Neural cell (in vitro differentiated cells): ENCODE data around the gene PHLDB2. TPM values are rescaled to one million over a fixed set of nuclear protein-coding genes. Genes with fewer than 3 reads are reported as not detected.

Experiments
- H2AFZ ChIP-seq: fragments of 200-600, 300-800 bp; sonication (generic), shearing (Covaris generic); 2 replicates; pipeline ENCODE4 v1.6.0; 2014; ENCODE audit warnings: low read depth, mild to moderate bottlenecking, antibody characterized with exemption, low read length, moderate library complexity
- H3F3A ChIP-seq: fragments of 200-600 bp; shearing (Covaris generic); 2 replicates; pipeline ENCODE4 v1.6.1; 2016; ENCODE audit warnings: mild to moderate bottlenecking, moderate library complexity, mixed read lengths, antibody characterized with exemption, low read length; ENCODE audit not compliant: insufficient read depth, poor library complexity, severe bottlenecking
- H3K27ac ChIP-seq: fragments of 200-600, 300-800 bp; sonication (generic), shearing (Covaris generic); 2 replicates; pipeline ENCODE4 v1.5.1; 2014; ENCODE audit warnings: mild to moderate bottlenecking, low read length, moderate library complexity
- H3K27me3 ChIP-seq: fragments of 300-800, 200-600 bp; sonication (generic), shearing (Covaris generic); 2 replicates; pipeline ENCODE4 v1.6.0; 2014; ENCODE audit warnings: mild to moderate bottlenecking, low read depth, low read length, moderate library complexity; ENCODE audit not compliant: insufficient read depth
- H3K36me3 ChIP-seq: fragments of 300-800, 200-600 bp; sonication (generic), shearing (Covaris generic); 2 replicates; pipeline ENCODE4 v1.5.1; 2014; ENCODE audit warnings: mild to moderate bottlenecking, antibody characterized with exemption, low read length, moderate library complexity; ENCODE audit not compliant: insufficient read depth
- H3K4me2 ChIP-seq: fragments of 300-800, 200-600 bp; sonication (generic), shearing (Covaris generic); 2 replicates; pipeline ENCODE4 v1.6.0; 2014; ENCODE audit warnings: mild to moderate bottlenecking, low read length
- H3K4me3 ChIP-seq: fragments of 300-800, 200-600 bp; sonication (generic), shearing (Covaris generic); 2 replicates; pipeline ENCODE4 v1.5.1; 2014; ENCODE audit warnings: mild to moderate bottlenecking, low read length, moderate library complexity
- H3K79me2 ChIP-seq: fragments of 200-600 bp; shearing (Covaris generic); replicated peaks from 2 replicates; pipeline ENCODE4 v1.6.0; 2014; ENCODE audit warnings: mild to moderate bottlenecking, low read length, moderate library complexity; ENCODE audit not compliant: insufficient read depth
- H3K9ac ChIP-seq: fragments of 300-800, 200-600 bp; sonication (generic), shearing (Covaris generic); 2 replicates; pipeline ENCODE4 v1.6.1; 2016; ENCODE audit warnings: mild to moderate bottlenecking, low read length, mixed read lengths
- H3K9me2 ChIP-seq: fragments of 200-600 bp; shearing (Covaris generic); 2 replicates; pipeline ENCODE4 v1.6.1; 2016; ENCODE audit warnings: mild to moderate bottlenecking, low read length, mixed read lengths; ENCODE audit not compliant: insufficient read depth
- H3K9me3 ChIP-seq: fragments of 200-600, 300-800 bp; sonication (generic), shearing (Covaris generic); 2 replicates; pipeline ENCODE4 v1.6.1; 2016; ENCODE audit warnings: mild to moderate bottlenecking, mixed run types, low read length, moderate library complexity, mixed read lengths
- H4K20me1 ChIP-seq: fragments of 200-600 bp; shearing (Covaris generic); 2 replicates; pipeline ENCODE4 v1.6.1; 2016; ENCODE audit warnings: mild to moderate bottlenecking, mixed run types; ENCODE audit not compliant: insufficient read depth
- EP300 ChIP-seq: fragments of 450-650 bp; conservative IDR thresholded peaks from 2 replicates; pipeline ENCODE4 v1.6.1; 2014; ENCODE audit warnings: antibody characterized with exemption, mild to moderate bottlenecking, moderate library complexity; ENCODE audit not compliant: poor library complexity, severe bottlenecking
- EZH2 ChIP-seq: fragments of 200-600, 300-800 bp; shearing (Covaris generic), sonication (generic); IDR thresholded peaks from 2 replicates; pipeline ENCODE4 v1.6.1; 2014; ENCODE audit warnings: antibody characterized with exemption, low read length, borderline replicate concordance, mild to moderate bottlenecking; ENCODE audit not compliant: insufficient read depth, poor library complexity, severe bottlenecking
- MXI1 ChIP-seq: fragments of 450-650 bp; conservative IDR thresholded peaks from 2 replicates; pipeline ENCODE4 v1.6.1; 2014; ENCODE audit warnings: antibody characterized with exemption, mild to moderate bottlenecking; ENCODE audit not compliant: poor library complexity, severe bottlenecking
- POLR2AphosphoS5 ChIP-seq: IDR thresholded peaks from 2 replicates; pipeline ENCODE4 v1.6.1; 2012
- RAD21 ChIP-seq: fragments of 450-650 bp; conservative IDR thresholded peaks from 2 replicates; pipeline ENCODE4 v1.6.1; 2014; ENCODE audit warnings: antibody characterized with exemption, mild to moderate bottlenecking, moderate library complexity
- REST ChIP-seq: IDR thresholded peaks from 2 replicates; pipeline ENCODE4 v1.6.1; 2012; ENCODE audit warnings: borderline replicate concordance
- SMC3 ChIP-seq: fragments of 450-650 bp; conservative IDR thresholded peaks from 2 replicates; pipeline ENCODE4 v1.6.1; 2014; ENCODE audit warnings: antibody characterized with exemption, mild to moderate bottlenecking, moderate library complexity; ENCODE audit not compliant: poor library complexity
- TAF1 ChIP-seq: IDR thresholded peaks from 2 replicates; pipeline ENCODE4 v1.6.1; 2012; ENCODE audit warnings: low read depth
- polyA plus RNA-seq: library from polyadenylated mRNA; depleted of rRNA; stranded (reverse); fragments of >200 nt; gene quantifications from 2 replicates; pipeline ENCODE4 v1.2.3, GENCODE V29; 2014
- TF ChIP-seq, protein P1 (sequence below): fragments of 450-650 bp; IDR thresholded peaks from 2 replicates; pipeline ENCODE4 v1.5.1; 2014; ENCODE audit warnings: antibody characterized with exemption, mild to moderate bottlenecking, moderate library complexity; ENCODE audit not compliant: poor library complexity, severe bottlenecking

The PHLDB2 gene
- polyA plus RNA-seq, 1 donor from 2014 or later = 1.4 TPM

GRCh38 chr3:111943533-111943932 is 84.5 kb downstream of the PHLDB2 start:
- Histone ChIP-seq H3K4me2 (no peak overlapping the region), H3K36me3 (no peaks in the 10 kb centered on the region), H3K4me3 (no peak overlapping the region), H2AFZ (no peak overlapping the region), H3F3A (no peaks in the 10 kb centered on the region), H3K27me3 (no peaks in the 10 kb centered on the region), H3K27ac (no peak overlapping the region), H4K20me1 (no peaks in the 10 kb centered on the region), H3K9ac (no peak overlapping the region), H3K9me2 (no peaks in the 10 kb centered on the region), H3K79me2 (no peaks in the 10 kb centered on the region), H3K9me3 (no peaks in the 10 kb centered on the region)
- TF ChIP-seq EZH2 (no peak), RAD21 (no peak), SMC3 (no peak), REST (no peak), POLR2AphosphoS5 (no peak), EP300 (no peak)
- TF ChIP-seq, protein P1, sequence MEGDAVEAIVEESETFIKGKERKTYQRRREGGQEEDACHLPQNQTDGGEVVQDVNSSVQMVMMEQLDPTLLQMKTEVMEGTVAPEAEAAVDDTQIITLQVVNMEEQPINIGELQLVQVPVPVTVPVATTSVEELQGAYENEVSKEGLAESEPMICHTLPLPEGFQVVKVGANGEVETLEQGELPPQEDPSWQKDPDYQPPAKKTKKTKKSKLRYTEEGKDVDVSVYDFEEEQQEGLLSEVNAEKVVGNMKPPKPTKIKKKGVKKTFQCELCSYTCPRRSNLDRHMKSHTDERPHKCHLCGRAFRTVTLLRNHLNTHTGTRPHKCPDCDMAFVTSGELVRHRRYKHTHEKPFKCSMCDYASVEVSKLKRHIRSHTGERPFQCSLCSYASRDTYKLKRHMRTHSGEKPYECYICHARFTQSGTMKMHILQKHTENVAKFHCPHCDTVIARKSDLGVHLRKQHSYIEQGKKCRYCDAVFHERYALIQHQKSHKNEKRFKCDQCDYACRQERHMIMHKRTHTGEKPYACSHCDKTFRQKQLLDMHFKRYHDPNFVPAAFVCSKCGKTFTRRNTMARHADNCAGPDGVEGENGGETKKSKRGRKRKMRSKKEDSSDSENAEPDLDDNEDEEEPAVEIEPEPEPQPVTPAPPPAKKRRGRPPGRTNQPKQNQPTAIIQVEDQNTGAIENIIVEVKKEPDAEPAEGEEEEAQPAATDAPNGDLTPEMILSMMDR = no peak

DNA sequence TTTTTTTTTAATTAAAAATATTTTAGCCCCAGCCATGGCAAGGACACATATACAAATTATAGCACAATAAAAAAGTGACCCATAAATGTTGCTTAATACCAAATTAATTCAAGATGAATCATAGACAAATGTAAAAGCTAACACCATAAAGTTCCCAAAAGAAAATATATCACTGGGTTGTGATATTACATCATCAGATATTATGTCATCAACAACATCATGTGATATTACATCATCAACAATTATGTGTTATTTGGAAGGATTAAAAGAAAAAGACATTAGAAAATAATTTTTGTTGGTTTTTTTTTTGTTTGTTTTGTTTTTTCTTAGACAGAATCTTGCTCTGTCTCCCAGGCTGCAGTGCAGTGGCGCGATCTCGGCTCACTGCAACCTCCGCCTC is 85.3 kb downstream of the PHLDB2 start:
- H3K4me2 ChIP-seq = no peak overlapping the region
- no peak overlapping the region for H3K27ac ChIP-seq
- H3K27me3 ChIP-seq = no peaks in the 10 kb centered on the region
- no peaks in the 10 kb centered on the region for H3F3A ChIP-seq
- no peaks in the 10 kb centered on the region for H3K36me3 ChIP-seq
- no peak overlapping the region for H2AFZ ChIP-seq
- no peaks in the 10 kb centered on the region for H3K9me2 ChIP-seq
- TF ChIP-seq REST = no peak
- TF ChIP-seq, protein P1 = no peak
- TF ChIP-seq TAF1 = no peak
- no peak for TF ChIP-seq EZH2
- no peak for TF ChIP-seq EP300
- no peak for TF ChIP-seq SMC3
- no peak for TF ChIP-seq POLR2AphosphoS5
- TF ChIP-seq MXI1 = no peak
- no peak for TF ChIP-seq RAD21
- no peak overlapping the region for H3K9ac ChIP-seq
- no peaks in the 10 kb centered on the region for H4K20me1 ChIP-seq
- H3K4me3 ChIP-seq = no peak overlapping the region
- no peaks in the 10 kb centered on the region for H3K79me2 ChIP-seq
- H3K9me3 ChIP-seq = no peaks in the 10 kb centered on the region
